MM.1S (cell line): ENCODE data around the gene DCAF4.

Experiments used
- DNase-seq: peaks from one replicate; pipeline ENCODE4 v3.0.0-alpha.2; 2015
- H2AFZ ChIP-seq: fragments of 300-600 bp; sonication (generic); 2 replicates; pipeline ENCODE4 v1.6.0; 2016; ENCODE audit warnings: antibody characterized with exemption, low read length
- H3F3A ChIP-seq: fragments of 300-600 bp; sonication (generic); 2 replicates; pipeline ENCODE4 v1.6.1; 2016; ENCODE audit warnings: mild to moderate bottlenecking, antibody characterized with exemption, low read length, moderate library complexity, mixed read lengths; ENCODE audit not compliant: insufficient read depth
- H3K27ac ChIP-seq: fragments of 300-600 bp; sonication (generic); 2 replicates; pipeline ENCODE4 v1.5.1; 2016; ENCODE audit warnings: mild to moderate bottlenecking, low read length
- H3K27me3 ChIP-seq: fragments of 300-600 bp; sonication (generic); replicated peaks from 2 replicates; pipeline ENCODE4 v1.6.0; 2016; ENCODE audit warnings: low read length; ENCODE audit not compliant: insufficient read depth
- H3K36me3 ChIP-seq: fragments of 300-600 bp; sonication (generic); replicated peaks from 2 replicates; pipeline ENCODE4 v1.6.1; 2016; ENCODE audit warnings: mild to moderate bottlenecking, low read length, mixed read lengths; ENCODE audit not compliant: insufficient read depth
- H3K4me1 ChIP-seq: fragments of 300-600 bp; sonication (generic); 2 replicates; pipeline ENCODE4 v1.6.1; 2016; ENCODE audit warnings: low read length, mixed read lengths
- H3K4me2 ChIP-seq: fragments of 300-600 bp; sonication (generic); 2 replicates; pipeline ENCODE4 v1.6.0; 2016; ENCODE audit warnings: low read depth, low read length
- H3K4me3 ChIP-seq: fragments of 300-600 bp; sonication (generic); 2 replicates; pipeline ENCODE4 v1.5.1; 2016; ENCODE audit warnings: low read length, mixed read lengths
- H3K79me2 ChIP-seq: fragments of 300-600 bp; sonication (generic); 2 replicates; pipeline ENCODE4 v1.6.1; 2016; ENCODE audit warnings: mixed run types, low read length, mixed read lengths
- H3K9ac ChIP-seq: fragments of 300-600 bp; sonication (generic); 2 replicates; pipeline ENCODE4 v1.6.1; 2016; ENCODE audit warnings: low read length, mixed read lengths
- H3K9me2 ChIP-seq: fragments of 300-600 bp; sonication (generic); replicated peaks from 2 replicates; pipeline ENCODE4 v1.6.1; 2016; ENCODE audit warnings: mild to moderate bottlenecking, low read length, mixed read lengths; ENCODE audit not compliant: insufficient read depth
- H3K9me3 ChIP-seq: fragments of 300-600 bp; sonication (generic); replicated peaks from 2 replicates; pipeline ENCODE4 v1.6.1; 2016; ENCODE audit warnings: mild to moderate bottlenecking, low read length, mixed read lengths; ENCODE audit not compliant: insufficient read depth
- H4K20me1 ChIP-seq: fragments of 300-600 bp; sonication (generic); 2 replicates; pipeline ENCODE4 v1.6.1; 2016; ENCODE audit warnings: mild to moderate bottlenecking, low read length, moderate library complexity, mixed read lengths; ENCODE audit not compliant: insufficient read depth
- EZH2 ChIP-seq: fragments of 300-600 bp; sonication (generic); optimal IDR thresholded peaks from 2 replicates; pipeline ENCODE3; 2017; ENCODE audit warnings: low read depth, mild to moderate bottlenecking, antibody characterized with exemption, low read length, mixed read lengths
- EZH2phosphoT487 ChIP-seq: fragments of 300-600 bp; sonication (generic); IDR thresholded peaks from 2 replicates; pipeline ENCODE4 v1.6.1; 2018; ENCODE audit warnings: antibody characterized with exemption, low read length
- TF ChIP-seq, protein P1 (sequence below): fragments of 300-600 bp; sonication (generic); IDR thresholded peaks from 2 replicates; pipeline ENCODE4 v1.5.1; 2016; ENCODE audit warnings: antibody characterized with exemption, low read length, mixed read lengths

The DCAF4 gene

DNA sequence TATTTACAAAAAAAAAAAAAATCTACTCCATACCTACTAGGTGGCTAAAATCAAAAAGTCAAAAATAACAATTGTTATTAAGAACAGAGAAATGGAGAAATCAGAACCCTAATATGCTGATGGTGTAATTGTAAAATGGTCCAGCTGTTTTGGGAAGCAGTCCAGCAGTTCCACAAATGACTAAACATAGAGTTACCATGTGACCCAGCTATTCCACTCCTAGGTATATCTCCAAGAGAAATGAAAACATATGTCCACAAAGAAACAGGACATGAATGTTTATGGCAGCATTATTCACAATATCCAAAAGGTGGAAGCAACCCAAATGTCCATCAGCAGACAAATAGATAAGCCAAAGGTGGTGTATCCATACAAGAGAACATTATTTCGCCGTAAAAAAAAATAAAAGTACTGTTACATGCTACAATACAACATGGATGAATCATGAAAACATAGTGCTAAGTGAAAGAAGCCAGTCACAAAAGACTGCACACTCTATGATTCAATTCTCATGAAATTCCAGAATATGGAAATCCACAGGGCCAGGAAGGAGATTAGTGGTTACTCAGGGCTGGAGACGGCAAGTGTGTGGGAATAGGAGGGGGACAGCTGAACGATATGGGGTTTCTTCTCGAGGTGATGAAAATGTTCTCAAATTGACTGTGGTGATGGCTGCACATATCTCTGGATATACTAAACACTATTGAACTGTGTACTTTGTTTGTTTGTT is 23.3 kb upstream of the DCAF4 start:
- no peaks in the 10 kb centered on the region for H3F3A ChIP-seq
- no peaks in the 10 kb centered on the region for H3K79me2 ChIP-seq
- H3K9me2 ChIP-seq: no peaks in the 10 kb centered on the region
- DNase-seq: no peak
- no peak overlapping the region for H2AFZ ChIP-seq
- H3K4me2 ChIP-seq: no peak overlapping the region
- H3K9me3 ChIP-seq: no peaks in the 10 kb centered on the region
- H3K4me1 ChIP-seq: peaks cover 11% of the 10 kb centered on the region; the same call in 1 of the 2 replicates
- no peak overlapping the region for H3K27ac ChIP-seq
- H3K9ac ChIP-seq: no peak overlapping the region
- no peaks in the 10 kb centered on the region for H3K27me3 ChIP-seq
- TF ChIP-seq EZH2 (no peak), EZH2phosphoT487 (no peak)
- TF ChIP-seq, protein P1, sequence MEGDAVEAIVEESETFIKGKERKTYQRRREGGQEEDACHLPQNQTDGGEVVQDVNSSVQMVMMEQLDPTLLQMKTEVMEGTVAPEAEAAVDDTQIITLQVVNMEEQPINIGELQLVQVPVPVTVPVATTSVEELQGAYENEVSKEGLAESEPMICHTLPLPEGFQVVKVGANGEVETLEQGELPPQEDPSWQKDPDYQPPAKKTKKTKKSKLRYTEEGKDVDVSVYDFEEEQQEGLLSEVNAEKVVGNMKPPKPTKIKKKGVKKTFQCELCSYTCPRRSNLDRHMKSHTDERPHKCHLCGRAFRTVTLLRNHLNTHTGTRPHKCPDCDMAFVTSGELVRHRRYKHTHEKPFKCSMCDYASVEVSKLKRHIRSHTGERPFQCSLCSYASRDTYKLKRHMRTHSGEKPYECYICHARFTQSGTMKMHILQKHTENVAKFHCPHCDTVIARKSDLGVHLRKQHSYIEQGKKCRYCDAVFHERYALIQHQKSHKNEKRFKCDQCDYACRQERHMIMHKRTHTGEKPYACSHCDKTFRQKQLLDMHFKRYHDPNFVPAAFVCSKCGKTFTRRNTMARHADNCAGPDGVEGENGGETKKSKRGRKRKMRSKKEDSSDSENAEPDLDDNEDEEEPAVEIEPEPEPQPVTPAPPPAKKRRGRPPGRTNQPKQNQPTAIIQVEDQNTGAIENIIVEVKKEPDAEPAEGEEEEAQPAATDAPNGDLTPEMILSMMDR: no peak
- no peaks in the 10 kb centered on the region for H4K20me1 ChIP-seq
- H3K36me3 ChIP-seq: no peaks in the 10 kb centered on the region
- no peak overlapping the region for H3K4me3 ChIP-seq

DNA sequence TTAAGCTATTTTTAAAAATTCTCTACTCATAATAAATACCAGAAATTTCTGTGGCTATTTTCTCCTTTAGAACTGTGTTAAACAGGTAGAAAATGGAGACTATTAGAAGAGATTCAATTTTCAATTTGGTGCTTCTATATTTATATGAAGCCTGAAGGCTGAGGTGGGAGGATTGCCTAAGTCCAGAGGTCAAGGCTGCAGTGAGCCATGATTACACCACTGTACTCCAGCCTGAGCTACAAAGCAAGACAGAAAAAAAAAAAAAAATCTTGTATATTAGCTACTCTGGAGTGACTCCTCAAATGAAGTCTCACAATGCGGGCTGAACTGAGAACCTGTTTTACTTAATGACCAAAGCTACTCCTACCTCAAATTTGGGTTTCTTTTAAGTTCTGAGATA is 22.5 kb upstream of the DCAF4 start:
- Histone ChIP-seq H3K9me2 (no peaks in the 10 kb centered on the region), H3K9ac (no peak overlapping the region), H3K27ac (no peak overlapping the region), H3K79me2 (no peaks in the 10 kb centered on the region), H3K4me2 (no peak overlapping the region), H2AFZ (no peak overlapping the region), H3K4me3 (no peak overlapping the region), H4K20me1 (no peaks in the 10 kb centered on the region), H3K9me3 (no peaks in the 10 kb centered on the region), H3K4me1 (peaks cover 11% of the 10 kb centered on the region; the same call in 1 of the 2 replicates), H3F3A (no peaks in the 10 kb centered on the region), H3K27me3 (no peaks in the 10 kb centered on the region), H3K36me3 (no peaks in the 10 kb centered on the region)
- TF ChIP-seq EZH2phosphoT487 (no peak), EZH2 (no peak)
- TF ChIP-seq, protein P1: no peak
- DNase-seq: no peak

DNA sequence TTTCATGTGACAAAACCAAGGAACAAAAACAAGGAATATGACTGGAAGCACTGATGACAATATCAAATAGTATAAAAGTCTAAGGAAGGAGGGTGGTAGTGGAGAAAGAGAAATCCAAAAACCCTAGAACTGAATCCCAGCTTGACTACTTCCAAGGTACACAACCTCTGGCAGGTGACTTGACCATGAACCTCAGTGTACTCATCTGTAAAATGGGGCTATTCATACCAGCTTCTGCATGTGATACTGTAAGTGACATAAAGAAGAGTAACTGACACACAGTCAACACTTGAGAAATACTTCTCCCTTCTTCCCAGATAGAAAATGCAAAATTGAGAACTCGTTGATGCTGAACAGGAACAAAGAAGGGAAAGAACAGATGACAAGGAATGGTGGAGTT is 22.0 kb upstream of the DCAF4 start:
- H3K4me2 ChIP-seq: no peak overlapping the region
- no peaks in the 10 kb centered on the region for H3K27me3 ChIP-seq
- no peaks in the 10 kb centered on the region for H3K36me3 ChIP-seq
- no peak overlapping the region for H3K4me3 ChIP-seq
- TF ChIP-seq, protein P1: no peak
- no peak for TF ChIP-seq EZH2
- TF ChIP-seq EZH2phosphoT487: no peak
- H3K4me1 ChIP-seq: peaks cover 11% of the 10 kb centered on the region; the same call in 1 of the 2 replicates
- H3K9me2 ChIP-seq: no peaks in the 10 kb centered on the region
- no peaks in the 10 kb centered on the region for H3F3A ChIP-seq
- H2AFZ ChIP-seq: no peak overlapping the region
- no peaks in the 10 kb centered on the region for H3K79me2 ChIP-seq
- no peak overlapping the region for H3K9ac ChIP-seq
- H4K20me1 ChIP-seq: no peaks in the 10 kb centered on the region
- no peak overlapping the region for H3K27ac ChIP-seq
- DNase-seq: no peak
- no peaks in the 10 kb centered on the region for H3K9me3 ChIP-seq
